Hematopoietic multipotent progenitor cell treated with erythropoietin and hydrocortisone succinate and interleukin-3 and kit ligand, for 15 days (in vitro differentiated cells): ENCODE measurements around the gene NOL4L.

Experiments
- DNase-seq: peaks from one replicate; pipeline ENCODE4 v3.0.0-alpha.2; 2015; ENCODE audit warnings: low spot score

Gene NOL4L

DNA sequence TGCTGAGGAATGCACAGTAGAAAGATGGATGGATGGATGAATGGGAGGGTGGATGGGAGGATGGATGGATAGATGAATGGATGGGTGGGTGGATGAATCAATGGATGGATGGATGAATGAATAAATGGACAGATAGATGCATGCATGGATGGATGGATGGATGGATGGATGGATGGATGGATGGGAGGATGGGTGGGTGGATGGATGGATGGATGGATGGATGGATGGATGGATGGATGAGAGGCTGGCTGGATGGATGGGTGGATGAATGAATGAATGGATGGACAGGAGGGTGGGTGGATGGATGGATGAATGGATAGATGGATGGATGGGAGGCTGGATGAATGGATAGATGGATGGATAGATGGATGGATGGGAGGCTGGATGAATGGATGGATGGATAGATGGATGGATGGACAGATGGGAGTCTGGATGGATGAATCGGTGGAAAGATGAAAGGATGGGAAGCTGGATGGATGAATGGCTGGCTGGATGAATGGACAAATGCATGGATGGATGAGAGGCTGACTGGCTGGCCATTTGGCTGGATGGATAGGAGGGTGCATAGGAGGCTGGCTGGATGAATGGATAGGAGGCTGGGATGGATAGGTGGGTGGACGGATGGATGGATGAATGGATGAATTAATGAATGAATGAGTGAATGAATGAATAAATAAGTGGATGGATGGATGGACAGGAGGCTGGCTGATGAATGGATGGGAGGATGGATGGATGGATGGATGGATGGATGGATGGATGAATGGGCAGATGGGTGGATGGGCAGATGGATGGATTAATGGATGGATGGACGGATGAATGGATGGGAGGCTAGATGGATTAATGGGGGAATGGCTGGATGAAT is 28.3 kb upstream of the NOL4L start:
- no peak for DNase-seq

DNA sequence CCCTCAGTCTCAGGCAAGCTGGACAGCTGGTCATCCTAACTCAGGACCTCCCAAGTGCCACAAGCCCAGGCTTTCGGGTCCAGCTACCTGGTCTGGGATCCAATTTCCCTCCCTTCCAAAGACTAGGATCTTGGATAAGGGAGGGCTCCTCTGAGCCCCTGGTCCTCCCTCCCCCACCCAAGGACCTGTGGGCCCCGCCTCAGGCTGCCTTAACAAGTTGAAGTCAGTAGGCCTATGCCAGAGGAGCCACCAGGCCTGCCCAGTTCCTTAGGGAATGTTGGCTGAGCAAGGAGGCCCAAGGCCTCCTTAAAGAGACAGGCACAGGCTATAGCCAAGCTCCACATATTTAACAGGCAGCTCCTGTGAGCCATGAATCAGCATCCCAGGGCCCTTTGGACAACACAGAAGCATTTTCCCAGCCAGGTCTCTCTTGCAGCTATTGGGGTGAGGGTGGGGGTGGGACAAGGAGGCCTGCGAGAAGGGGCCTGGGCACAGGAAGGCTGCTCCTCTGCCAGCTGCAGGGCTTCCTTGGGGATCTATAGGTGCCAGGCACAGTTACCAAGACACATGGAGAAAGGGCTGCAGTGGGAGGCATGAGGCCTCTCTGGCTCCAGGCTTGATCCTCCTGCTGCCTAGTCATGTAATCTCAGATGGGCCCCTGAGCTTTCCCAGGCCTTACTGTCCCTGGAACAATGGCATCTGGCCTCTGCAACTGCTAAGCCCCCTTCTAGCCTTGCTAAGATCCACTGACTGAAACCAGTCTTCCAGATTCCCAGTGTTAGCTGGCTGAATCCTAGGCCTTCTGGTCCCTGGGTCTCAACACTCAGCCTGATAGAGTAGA is 27.4 kb upstream of the NOL4L start:
- DNase-seq, result no peak

DNA sequence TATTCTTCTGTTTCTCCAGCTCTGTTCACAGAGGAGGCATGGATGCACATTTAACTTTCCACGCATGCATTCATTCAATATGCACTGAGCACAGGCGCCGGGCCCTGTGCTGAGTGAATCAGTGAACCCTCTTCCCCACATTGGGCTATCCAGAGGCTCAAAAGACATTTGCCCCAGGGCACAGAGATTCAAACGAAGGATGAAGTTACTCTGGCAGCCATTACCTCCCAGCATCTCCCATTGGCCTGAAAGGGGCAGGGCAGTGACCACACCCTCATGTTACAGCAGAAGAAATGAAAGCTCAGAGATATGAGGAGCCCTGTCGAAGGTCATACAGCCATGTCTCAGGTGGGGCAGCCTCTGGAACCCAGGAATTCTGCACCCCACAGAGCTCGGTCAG is 26.7 kb upstream of the NOL4L start:
- no peak for DNase-seq

DNA sequence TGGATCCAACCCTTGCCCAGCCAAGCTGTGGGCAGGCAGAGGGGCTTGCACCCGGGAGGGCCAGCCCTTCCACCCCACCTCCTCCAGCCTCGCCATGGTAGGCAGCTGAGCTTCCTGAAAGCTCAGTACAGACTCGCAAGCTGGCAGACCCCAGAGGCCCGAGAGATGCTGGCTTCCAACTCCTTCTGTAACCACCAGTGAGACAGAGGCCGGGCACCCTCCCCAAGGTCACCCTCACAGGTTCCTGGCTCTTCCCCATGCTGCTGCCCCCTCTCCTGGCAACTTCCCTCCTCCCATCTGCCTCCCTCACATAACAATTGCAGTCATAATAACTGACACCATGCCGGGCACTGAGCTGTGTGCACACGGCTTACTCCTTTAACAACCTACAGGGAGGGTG is 26.2 kb upstream of the NOL4L start:
- no peak for DNase-seq

DNA sequence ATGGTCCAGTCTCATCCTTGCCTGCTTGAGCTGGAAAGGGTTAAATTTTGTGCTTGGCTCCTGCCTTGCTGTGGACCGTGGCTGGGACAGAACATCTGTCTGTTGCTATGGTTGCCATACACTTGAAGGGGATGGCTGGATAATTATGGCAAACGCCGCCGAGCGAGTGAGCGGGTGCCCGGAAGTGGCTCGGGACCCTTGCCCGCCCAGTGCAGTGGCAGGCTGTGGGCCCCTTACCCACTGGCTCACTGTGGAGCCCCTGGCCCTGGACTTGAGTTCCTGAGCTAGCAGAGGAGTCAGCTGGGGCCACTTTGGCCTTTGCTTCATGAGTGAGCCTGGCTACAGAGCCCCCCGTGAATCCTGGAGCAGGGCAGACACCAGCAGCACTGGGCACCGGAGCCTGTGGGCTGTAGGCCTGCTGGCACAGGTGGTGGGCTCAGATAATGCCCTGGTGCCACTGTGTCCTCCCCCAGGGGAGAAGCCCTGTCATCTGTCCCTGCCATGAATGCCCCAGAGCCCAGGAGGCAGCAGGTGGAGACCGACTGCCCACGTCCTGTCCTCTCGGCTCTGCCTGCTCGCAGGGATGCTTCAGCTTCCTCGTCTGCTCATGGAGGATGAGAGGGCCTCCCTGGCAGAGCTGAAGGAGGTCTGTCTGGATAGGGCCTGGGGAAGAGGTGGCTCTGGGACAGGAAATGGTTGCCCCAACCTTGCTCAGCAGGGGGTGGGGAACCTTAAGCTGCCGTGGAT is 25.5 kb upstream of the NOL4L start:
- no peak for DNase-seq

DNA sequence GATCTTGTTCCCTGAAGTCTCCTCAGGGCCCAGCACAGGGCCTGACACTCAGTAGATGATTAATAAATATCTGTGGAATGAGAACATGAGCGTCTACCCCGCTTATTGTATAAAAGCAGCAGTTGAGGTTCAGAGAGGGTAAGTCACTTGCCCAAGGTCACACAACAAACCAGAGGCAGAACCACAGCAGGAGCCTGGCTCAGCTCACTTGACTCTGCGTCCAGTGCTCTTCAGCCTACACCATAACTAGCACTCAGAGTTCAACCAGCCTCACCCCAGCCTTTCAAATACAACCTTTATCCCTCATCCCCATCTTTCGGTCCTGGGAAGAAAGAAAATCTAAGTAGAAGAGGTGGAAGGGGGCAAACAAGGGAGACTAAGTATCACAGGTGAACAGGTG is 24.9 kb upstream of the NOL4L start:
- no peak for DNase-seq

DNA sequence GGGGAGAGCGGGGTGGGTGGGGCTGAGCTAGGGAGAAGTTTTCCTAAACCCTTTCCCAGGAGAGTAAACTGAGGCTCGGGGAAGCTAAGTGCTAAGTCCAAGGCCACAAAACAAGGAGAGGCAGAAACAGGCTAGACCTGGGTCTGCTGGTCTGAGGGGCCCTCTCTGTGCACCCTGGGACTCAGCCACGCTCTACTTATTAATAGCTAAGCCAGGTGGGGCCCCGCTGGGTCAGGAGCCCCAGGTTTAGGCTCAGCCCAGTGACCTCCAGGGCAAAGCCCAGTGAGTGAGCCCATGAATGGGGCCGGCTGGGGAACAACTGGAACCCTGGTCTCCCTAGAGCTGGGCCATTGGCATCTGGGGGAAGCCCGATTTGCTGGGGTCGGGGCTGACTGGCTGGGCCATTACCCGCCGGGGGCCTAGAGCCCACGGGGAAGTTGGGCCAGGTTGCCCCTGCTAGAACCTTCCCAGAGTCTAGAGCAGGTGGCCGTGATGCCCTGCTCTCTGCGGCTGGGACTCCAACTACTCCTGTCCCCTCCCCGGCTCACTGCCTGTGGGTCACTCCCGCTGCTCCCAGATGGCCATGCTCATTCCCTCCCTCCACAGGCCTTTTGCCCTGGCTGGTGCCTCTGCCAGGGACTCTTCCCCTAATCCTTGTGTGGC is 24.1 kb upstream of the NOL4L start:
- DNase-seq, result no peak

DNA sequence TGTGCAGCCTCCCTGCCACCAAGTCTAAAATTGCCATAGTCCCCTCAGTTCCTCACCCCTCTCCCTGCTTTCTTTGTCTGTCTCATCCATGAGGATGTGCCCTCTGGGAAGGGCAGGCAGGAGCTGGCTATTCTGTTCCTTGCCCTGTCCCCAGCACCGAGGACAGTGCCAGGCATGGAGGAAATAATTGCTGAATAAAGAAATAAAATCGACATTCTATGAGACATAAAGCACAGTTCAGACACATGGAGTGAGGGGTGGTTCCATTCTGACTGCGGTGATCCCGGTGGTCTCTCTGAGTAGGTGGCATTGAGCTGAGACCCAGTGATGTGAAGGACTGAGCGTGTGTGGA is 23.5 kb upstream of the NOL4L start:
- DNase-seq, result no peak

DNA sequence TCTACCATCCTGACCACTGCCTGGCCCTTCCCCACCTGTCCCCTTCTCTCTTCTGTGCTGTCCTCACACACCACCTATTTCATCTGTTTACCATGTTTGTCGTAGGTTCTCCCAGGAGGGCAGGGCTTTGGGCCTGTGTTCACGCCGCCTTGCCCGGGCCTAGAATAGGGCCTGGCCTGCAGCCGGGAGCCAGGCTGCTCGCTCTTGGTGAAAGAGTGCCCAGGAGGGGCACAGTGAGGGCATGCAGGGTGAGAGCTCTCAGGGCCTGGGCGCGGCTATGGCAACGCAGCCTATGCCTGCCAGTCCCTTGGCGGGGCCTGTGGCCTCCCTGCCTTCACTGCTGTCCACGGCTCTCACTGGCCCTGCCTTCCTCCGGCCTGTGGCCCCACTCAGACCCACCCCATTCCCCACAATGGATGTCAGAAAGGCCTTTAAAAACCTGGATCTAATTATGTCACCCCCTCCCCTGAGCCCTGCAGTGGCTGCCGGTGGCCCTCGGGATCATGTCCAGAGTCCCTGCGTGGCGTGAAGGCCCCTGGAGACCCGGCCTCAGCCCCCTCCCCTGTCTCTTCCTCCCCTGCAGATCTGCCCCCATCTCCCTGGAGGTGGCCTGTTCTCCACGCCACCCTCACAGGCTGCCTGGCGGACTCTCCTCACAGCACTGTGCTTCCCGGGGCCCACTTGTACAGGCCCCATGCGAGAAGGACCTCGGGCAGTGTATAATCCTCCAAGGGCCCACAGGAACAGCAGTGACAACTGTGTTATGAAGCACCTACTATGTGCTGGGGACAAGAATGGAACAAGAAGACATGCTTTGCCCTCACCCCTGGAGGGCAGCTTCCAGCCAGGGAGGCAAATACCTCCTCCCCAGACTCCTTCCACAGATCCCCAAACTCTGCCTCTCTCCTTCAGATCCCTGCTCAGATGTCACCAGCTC is 22.9 kb upstream of the NOL4L start:
- DNase-seq, result no peak

DNA sequence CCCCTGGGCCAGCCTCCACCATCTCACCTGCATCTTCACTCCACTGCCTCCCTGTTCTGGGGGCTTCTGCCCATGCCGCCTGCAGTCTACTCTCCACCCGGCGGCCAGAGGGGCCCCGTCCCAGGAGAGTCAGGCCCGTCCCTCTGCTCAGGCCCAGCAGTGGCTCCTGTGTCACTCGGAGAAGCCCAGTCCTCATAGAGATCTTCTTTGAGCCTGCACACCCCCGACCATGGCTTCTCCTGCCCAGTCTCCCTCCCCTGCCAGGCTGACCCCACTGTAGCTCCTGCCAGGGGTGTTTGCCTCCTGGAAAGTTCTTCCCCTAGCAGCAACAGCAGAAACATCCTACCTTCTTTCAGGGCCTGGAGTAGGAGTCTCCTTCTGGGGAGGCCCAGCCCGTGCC is 22.2 kb upstream of the NOL4L start:
- no peak for DNase-seq

DNA sequence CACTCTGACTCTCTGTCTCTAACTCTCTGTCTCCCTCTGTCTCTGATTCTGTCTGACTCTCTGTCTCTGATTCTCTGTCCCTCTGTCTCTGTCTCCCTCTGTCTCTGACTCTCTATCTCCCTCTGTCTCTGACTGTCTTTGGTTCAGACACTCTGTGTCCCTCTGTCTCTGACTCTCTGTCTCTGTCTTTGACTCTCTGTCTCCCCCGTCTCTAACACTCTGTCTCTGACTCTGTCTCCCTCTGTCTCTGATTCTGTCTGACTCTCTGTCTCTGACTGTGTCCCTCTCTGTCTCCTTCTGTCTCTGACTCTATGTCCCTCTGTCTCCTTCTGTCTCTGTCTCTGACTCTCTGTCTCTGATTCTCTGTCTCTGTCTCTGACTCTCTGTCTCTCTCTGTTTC is 21.7 kb upstream of the NOL4L start:
- DNase-seq, result no peak

DNA sequence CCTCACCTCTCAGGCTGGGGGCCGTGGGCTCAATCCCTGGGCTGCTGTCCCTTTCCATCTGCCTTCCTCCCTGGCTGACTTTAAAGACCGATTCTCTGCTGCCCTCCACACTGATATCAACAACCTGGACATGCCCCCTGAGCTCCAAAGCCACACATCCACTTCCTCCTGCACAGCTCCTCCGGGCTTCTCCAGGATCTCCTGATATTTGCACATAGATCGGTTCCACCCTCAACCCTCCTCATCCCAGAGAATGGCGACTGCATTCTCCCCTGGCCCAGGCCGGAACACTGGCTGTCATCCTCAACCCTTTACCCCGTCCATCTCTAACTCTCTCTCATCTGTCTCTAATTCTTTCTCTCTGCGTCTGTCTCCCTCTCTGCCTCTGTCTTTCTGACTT is 21.0 kb upstream of the NOL4L start:
- no peak for DNase-seq

DNA sequence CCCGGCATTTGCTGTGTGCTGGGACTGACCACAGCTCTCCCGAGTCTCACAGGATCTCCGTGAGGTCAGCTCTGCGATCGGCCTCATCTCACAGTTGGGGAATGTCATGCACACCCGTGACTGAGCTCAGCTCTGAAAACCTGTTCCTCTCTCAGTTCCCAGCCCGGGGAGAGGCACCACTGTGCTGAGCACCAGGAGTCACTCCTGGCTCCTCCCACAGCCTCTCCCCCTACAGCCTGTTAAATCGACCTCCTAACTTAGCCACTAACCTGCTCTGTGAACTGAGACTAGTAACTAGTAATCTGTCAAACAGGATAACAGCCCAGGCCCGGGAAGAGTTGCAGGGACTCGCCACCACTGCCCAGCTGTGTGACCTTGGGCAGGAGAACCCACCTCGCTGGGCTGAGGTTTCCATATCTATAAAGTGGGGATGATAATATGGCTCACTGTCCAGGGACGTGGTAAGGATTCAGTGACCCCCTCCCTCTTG is 20.1 kb upstream of the NOL4L start:
- no peak for DNase-seq

DNA sequence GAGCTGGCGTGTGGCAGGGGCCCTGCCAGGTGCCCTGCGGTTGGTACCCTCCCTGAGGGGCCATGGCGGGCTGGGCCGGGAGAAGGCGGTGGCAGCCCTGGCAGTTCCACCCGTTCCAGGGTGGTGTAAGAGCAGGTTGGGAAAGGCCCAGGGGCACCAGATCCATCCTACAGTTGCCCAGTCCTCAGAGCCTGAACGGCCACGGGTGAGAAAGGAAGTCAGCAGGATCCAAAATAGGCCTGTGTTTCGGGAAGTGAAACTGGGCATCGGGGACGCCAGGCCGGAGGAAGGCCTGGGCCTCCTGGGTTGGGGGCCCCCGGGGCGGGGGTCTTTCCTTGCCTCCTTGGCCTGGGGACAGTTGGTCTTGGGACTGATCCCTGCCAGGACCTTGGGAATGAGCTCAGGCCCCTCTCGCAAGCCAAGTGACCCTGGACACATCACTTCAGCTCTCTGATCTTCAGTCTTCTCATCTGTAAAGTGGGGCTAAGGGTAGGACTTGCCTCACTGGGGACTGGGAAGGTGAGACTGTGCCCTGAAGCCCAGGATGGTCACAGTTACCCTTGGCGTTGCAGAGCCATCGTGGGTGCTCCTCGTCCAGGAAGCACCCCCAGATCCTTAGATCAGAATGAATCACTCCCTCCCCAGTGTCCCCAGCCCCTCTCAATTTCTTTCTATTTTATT is 18.1 kb upstream of the NOL4L start:
- DNase-seq, result no peak

DNA sequence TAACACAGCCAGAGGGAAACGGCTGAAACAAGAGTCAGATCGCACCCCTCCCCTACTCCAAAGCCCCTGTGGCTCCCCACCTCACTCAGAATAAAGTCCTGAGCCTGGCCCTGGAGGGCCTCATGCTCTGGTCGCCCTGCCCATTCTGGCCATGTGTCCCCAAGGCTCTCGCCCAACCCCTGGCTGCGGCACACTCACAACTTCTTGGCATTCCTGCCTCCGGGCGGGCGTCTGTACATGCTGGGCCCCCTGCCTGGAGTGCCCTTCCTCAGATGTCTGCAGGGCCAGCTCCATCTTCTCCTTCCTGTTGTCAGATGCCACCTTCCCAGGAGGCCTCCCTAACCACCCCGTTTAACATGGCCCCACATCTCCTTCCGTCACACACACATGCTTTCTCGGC is 17.1 kb upstream of the NOL4L start:
- no peak for DNase-seq

DNA sequence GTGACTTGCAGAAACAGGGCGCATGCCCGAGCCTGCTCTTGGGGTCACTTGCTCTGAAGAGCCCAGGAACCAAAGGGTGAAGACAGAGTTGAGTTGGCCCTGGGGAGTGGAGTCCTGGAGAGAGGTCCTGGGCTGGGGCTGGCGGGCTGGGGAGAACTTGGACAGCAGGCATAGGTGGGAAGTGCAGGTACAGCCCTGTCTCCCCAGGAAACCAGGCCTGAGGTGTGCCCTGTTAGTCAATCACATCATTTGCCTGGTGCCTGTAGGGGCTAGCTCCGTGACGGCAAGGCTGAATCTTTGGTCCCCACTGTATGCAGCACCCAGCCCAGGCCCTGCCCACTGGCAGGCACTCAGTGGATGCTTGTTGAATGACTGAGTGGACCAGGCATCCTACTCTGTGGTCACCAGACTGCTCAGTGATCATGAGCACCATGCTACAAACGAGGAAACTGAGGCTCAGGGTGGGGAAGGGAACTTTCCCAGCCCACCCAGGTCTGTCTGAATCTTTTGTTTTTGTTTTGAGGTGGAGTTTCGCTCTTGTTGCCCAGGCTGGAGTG is 15.6 kb upstream of the NOL4L start:
- DNase-seq, result no peak

DNA sequence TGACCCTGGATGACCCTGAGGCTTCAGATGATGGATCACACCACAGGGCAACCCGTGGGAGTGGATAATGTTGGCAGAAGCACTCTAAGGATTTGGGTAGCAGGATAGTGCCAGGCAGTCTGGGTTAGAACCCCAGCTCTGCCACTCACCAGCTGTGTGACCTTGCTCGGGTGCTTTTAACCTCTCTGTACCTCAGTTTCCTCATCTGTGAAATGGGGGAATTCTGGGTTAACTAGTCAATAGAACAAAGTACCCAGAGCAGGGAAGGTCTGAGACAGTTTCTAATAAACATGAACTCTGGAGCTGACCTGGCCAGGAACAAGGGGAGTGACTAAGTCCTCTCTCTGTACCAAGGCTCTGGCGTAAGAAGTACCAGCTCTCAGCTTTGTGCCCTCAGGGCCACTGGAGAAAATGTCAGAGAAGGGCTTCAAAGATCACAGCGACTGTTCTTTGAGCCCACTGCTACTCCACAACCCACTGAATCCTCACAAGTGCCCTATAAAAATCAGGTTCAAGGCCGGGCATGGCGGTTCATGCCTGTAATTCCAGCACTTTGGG is 14.7 kb upstream of the NOL4L start:
- DNase-seq, result no peak

DNA sequence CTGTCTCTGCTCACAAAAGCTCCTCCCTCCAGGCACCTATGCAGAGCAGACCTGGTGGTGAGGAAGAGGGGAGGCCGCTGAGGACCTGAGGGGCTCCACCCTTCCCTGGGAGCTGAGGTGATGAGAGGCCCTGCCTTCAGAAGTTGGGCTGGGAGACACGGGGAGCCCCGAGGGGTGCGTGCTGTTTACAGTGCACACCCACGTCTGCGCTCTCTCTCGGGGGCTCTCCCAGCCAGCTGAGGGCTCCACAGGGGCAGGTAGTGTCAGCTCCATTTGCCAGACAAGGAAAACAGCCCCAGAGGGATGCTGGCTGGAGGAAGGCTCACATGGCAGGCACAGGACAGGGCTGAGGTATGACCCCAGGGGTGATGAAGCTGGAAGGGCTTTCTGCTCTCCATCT is 13.5 kb upstream of the NOL4L start:
- no peak for DNase-seq

DNA sequence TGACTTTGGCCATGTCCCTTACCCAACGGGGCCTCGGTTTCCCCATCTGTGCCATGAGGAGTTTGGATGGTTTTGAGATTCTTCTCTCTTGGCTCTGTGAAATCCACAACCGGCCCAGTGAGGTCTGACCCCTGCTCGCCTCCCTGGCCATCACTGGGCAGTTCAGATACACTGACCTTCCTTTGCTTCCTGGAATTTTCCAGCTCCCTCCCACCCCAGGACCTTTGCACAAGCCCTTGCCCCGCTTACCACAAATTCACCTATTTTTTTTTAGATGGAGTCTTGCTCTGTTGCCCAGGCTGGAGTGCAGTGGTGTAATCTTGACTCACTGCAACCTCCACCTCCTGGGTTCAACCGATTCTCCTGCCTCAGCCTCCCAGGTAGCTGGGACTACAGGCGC is 12.6 kb upstream of the NOL4L start:
- no peak for DNase-seq
